Measurements from ENCODE around the gene CPEB4. TPM values are rescaled to one million over a fixed set of nuclear protein-coding genes. Genes with fewer than 3 reads are reported as not detected.

CPEB4 gene
- total RNA-seq, 1 experiment from 2014 or later = 86.7 TPM

DNA sequence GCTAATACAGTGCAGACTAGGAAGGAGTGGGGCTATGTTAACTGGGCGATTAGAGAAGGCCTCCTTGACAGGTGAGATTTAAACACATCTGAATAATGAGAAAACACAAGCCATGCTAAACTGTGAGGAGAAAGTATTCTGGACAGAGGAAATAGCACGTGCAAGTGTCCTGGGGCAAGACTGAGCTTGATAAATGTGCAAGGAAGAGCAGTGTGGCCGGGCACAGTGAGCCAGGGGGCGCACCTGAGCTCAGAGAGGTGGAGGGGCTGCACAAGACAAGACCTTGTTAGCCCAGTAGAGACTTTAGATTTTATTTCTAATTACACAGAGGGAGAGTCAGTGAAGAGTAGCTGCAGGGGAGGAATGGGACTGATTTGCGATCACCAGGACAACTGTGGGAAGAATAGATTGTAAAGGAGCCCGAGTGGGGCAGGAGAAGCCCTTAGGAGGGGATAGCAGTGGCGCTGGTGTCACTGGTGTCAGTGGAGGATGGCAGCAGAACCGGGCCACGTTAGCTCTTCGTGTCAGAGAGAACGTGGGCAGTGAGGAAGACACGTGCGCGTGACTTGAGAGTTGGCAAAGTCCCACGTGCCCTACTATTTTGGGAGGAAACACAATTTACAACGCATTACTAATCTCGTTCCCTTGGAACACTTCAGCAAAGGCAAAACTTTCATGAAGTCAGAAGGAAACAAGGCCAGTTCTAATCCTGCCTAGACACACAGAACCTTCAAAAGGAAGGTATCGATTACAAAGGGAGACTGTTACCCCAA is 82.9 kb downstream of the CPEB4 start:
- TF ChIP-seq CTCF (IDR thresholded peaks at IDR 0.05; ENCODE audit: unreplicated experiment) = no peak
- no TSS peak for BruUV-seq (replicated peaks)
- H3K36me3 Mint-ChIP-seq (ENCODE audit: insufficient read depth, unreplicated experiment) = no peaks in the 10 kb centered on the region
- peaks cover under 1% of the 10 kb centered on the region for H3K27me3 Mint-ChIP-seq (ENCODE audit: insufficient read depth, unreplicated experiment)
- POLR2A ChIA-PET = interaction anchor here (1.0 kb wide), 1 partner anchor 264 kb away, joined by 3 read pairs; no protein-coding TSS in a partner anchor
- intact Hi-C loops (cut with micrococcal nuclease) = loop anchor here (10.0 kb wide), 1 partner anchor 1266 kb away; no protein-coding TSS in a partner anchor
- no peak for DNase-seq (ENCODE audit: unreplicated experiment)
- H3K4me1 Mint-ChIP-seq (ENCODE audit: insufficient read depth, unreplicated experiment) = peaks cover 23% of the 10 kb centered on the region
- CTCF ChIA-PET = interaction anchor here (0.5 to 11.0 kb wide), 12 partner anchors 11 to 989 kb away, joined by 3 to 334 read pairs (median 4); partner anchors contain the start of gene BOD1
- no peaks in the 10 kb centered on the region for H3K9me3 Mint-ChIP-seq (ENCODE audit: unreplicated experiment)
- no peak overlapping the region for H3K27ac Mint-ChIP-seq (ENCODE audit: low read depth, unreplicated experiment)
- no peak overlapping the region for H3K4me3 Mint-ChIP-seq (ENCODE audit: unreplicated experiment)

- ChIA-PET CTCF (interaction anchor here (0.6 to 11.0 kb wide), 11 partner anchors 8 to 399 kb away, joined by 3 to 334 read pairs (median 4); partner anchors contain the start of gene BOD1), POLR2A (interaction anchor here (1.6 to 3.2 kb wide), 2 partner anchors 54 to 353 kb away, joined by 5 to 64 read pairs; partner anchors contain the start of gene BOD1)
- Mint-ChIP-seq H3K4me1 (ENCODE audit: insufficient read depth, unreplicated experiment) (peaks cover 23% of the 10 kb centered on the region), H3K9me3 (ENCODE audit: unreplicated experiment) (no peaks in the 10 kb centered on the region), H3K36me3 (ENCODE audit: insufficient read depth, unreplicated experiment) (no peaks in the 10 kb centered on the region), H3K27ac (ENCODE audit: low read depth, unreplicated experiment) (no peak overlapping the region), H3K4me3 (ENCODE audit: unreplicated experiment) (no peak overlapping the region), H3K27me3 (ENCODE audit: insufficient read depth, unreplicated experiment) (peaks cover 8% of the 10 kb centered on the region)
- no peak for DNase-seq (ENCODE audit: unreplicated experiment)
- intact Hi-C loops (cut with micrococcal nuclease) = loop anchor here (2.0 to 10.0 kb wide), 2 partner anchors 205 to 1267 kb away; no protein-coding TSS in a partner anchor
- BruUV-seq (replicated peaks) = no TSS peak
- no peak for TF ChIP-seq CTCF (IDR thresholded peaks at IDR 0.05; ENCODE audit: unreplicated experiment)
These were observed 83.7 kb downstream of the CPEB4 start for GRCh38 chr5:173971681-173972345.

- H3K9me3 Mint-ChIP-seq (ENCODE audit: unreplicated experiment) = no peaks in the 10 kb centered on the region
- H3K4me3 Mint-ChIP-seq (ENCODE audit: unreplicated experiment) = no peak overlapping the region
- H3K27ac Mint-ChIP-seq (ENCODE audit: low read depth, unreplicated experiment) = no peak overlapping the region
- peaks cover 15% of the 10 kb centered on the region for H3K27me3 Mint-ChIP-seq (ENCODE audit: insufficient read depth, unreplicated experiment)
- ChIA-PET CTCF (interaction anchor here (0.5 to 11.0 kb wide), 37 partner anchors 9 to 1195 kb away, joined by 3 to 334 read pairs (median 4); partner anchors contain the start of genes BOD1 and NSG2), POLR2A (interaction anchor here (1.2 to 3.2 kb wide), 3 partner anchors 55 to 353 kb away, joined by 5 to 64 read pairs (median 5); partner anchors contain the start of gene BOD1)
- TF ChIP-seq CTCF (IDR thresholded peaks at IDR 0.05; ENCODE audit: unreplicated experiment) = no peak
- intact Hi-C loops (cut with micrococcal nuclease) = loop anchor here (2.0 to 10.0 kb wide), 2 partner anchors 206 to 1268 kb away; no protein-coding TSS in a partner anchor
- no peaks in the 10 kb centered on the region for H3K36me3 Mint-ChIP-seq (ENCODE audit: insufficient read depth, unreplicated experiment)
- H3K4me1 Mint-ChIP-seq (ENCODE audit: insufficient read depth, unreplicated experiment) = peaks cover 23% of the 10 kb centered on the region
- DNase-seq (ENCODE audit: unreplicated experiment) = no peak
- BruUV-seq (replicated peaks) = no TSS peak
These were observed 84.4 kb downstream of the CPEB4 start for GRCh38 chr5:173972607-173972924.

Data from MCF 10A (cell line).